ENCODE measurements around the gene PCDH7.

The PCDH7 gene

GRCh38 chr4:30757357-30757756 lies 37.2 kb downstream of the PCDH7 start:
- TF ChIP-seq ZC3H10 (CRISPR knock-in tag; IDR thresholded peaks at IDR 0.05) = peak; percentile 17; the same call in 1 of the 2 replicates
- TF ChIP-seq POU6F1 (CRISPR knock-in tag; IDR thresholded peaks at IDR 0.05; ENCODE audit: borderline replicate concordance, low read depth) = no peak
- TF ChIP-seq ZNF565 (CRISPR knock-in tag; conservative IDR thresholded peaks at IDR 0.05; ENCODE audit: low read depth) = no peak
- no peak for TF ChIP-seq PATZ1 (CRISPR knock-in tag; IDR thresholded peaks at IDR 0.05; ENCODE audit: borderline replicate concordance)
- TF ChIP-seq PPARA (CRISPR knock-in tag; IDR thresholded peaks at IDR 0.05; ENCODE audit: borderline replicate concordance) = no peak
- no peak for TF ChIP-seq ZFP3 (CRISPR knock-in tag; IDR thresholded peaks at IDR 0.05)
- TF ChIP-seq ISL1 (CRISPR knock-in tag; IDR thresholded peaks at IDR 0.05) = no peak
- ATAC-seq = peak; percentile 84

- TF ChIP-seq CSDC2 (CRISPR knock-in tag; IDR thresholded peaks at IDR 0.05) = no peak
- TF ChIP-seq, protein P1, sequence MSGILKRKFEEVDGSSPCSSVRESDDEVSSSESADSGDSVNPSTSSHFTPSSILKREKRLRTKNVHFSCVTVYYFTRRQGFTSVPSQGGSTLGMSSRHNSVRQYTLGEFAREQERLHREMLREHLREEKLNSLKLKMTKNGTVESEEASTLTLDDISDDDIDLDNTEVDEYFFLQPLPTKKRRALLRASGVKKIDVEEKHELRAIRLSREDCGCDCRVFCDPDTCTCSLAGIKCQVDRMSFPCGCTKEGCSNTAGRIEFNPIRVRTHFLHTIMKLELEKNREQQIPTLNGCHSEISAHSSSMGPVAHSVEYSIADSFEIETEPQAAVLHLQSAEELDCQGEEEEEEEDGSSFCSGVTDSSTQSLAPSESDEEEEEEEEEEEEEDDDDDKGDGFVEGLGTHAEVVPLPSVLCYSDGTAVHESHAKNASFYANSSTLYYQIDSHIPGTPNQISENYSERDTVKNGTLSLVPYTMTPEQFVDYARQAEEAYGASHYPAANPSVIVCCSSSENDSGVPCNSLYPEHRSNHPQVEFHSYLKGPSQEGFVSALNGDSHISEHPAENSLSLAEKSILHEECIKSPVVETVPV (CRISPR knock-in tag; IDR thresholded peaks at IDR 0.05) = no peak
- no peak for TF ChIP-seq OSR1 (CRISPR knock-in tag; IDR thresholded peaks at IDR 0.05)
- no peak for TF ChIP-seq GLIS3 (CRISPR knock-in tag; IDR thresholded peaks at IDR 0.05)
- no peak for TF ChIP-seq ZFP3 (CRISPR knock-in tag; IDR thresholded peaks at IDR 0.05)
- TF ChIP-seq ZNF8 (CRISPR knock-in tag; IDR thresholded peaks at IDR 0.05) = no peak
- TF ChIP-seq PATZ1 (CRISPR knock-in tag; IDR thresholded peaks at IDR 0.05; ENCODE audit: borderline replicate concordance) = no peak
- no peak for ATAC-seq
These were observed 40.4 kb downstream of the PCDH7 start for GRCh38 chr4:30760551-30760950.

DNA sequence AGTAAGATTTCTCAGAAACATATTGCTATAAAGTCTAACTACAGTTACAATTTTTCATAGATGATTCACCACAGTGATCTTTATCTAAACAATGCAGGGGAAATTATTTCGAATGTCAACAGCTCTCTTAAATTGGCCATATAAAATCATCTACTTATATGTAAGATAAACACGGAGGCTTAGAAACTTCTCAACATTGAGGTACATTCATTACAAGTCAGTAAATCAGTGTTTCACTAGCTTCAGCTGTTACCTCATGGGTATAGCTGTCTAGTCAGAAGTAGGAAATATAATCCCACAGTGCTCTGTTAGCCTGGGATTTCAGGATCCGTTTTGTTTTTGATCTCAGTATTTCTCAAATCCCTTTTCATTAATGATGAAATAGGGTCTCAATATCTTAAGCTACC lies 43.2 kb downstream of the PCDH7 start:
- TF ChIP-seq ZC3H10 (CRISPR knock-in tag; IDR thresholded peaks at IDR 0.05) = no peak
- TF ChIP-seq PPARA (CRISPR knock-in tag; IDR thresholded peaks at IDR 0.05; ENCODE audit: borderline replicate concordance) = no peak
- no peak for TF ChIP-seq ISL1 (CRISPR knock-in tag; IDR thresholded peaks at IDR 0.05)
- no peak for TF ChIP-seq ZNF565 (CRISPR knock-in tag; conservative IDR thresholded peaks at IDR 0.05; ENCODE audit: low read depth)
- TF ChIP-seq BACH2 (CRISPR knock-in tag; IDR thresholded peaks at IDR 0.05; ENCODE audit: borderline replicate concordance) = no peak
- TF ChIP-seq ZFP30 (CRISPR knock-in tag; IDR thresholded peaks at IDR 0.05) = no peak
- TF ChIP-seq RARB (CRISPR knock-in tag; IDR thresholded peaks at IDR 0.05) = no peak
- TF ChIP-seq, protein P2, sequence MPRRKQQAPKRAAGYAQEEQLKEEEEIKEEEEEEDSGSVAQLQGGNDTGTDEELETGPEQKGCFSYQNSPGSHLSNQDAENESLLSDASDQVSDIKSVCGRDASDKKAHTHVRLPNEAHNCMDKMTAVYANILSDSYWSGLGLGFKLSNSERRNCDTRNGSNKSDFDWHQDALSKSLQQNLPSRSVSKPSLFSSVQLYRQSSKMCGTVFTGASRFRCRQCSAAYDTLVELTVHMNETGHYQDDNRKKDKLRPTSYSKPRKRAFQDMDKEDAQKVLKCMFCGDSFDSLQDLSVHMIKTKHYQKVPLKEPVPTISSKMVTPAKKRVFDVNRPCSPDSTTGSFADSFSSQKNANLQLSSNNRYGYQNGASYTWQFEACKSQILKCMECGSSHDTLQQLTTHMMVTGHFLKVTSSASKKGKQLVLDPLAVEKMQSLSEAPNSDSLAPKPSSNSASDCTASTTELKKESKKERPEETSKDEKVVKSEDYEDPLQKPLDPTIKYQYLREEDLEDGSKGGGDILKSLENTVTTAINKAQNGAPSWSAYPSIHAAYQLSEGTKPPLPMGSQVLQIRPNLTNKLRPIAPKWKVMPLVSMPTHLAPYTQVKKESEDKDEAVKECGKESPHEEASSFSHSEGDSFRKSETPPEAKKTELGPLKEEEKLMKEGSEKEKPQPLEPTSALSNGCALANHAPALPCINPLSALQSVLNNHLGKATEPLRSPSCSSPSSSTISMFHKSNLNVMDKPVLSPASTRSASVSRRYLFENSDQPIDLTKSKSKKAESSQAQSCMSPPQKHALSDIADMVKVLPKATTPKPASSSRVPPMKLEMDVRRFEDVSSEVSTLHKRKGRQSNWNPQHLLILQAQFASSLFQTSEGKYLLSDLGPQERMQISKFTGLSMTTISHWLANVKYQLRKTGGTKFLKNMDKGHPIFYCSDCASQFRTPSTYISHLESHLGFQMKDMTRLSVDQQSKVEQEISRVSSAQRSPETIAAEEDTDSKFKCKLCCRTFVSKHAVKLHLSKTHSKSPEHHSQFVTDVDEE (CRISPR knock-in tag; IDR thresholded peaks at IDR 0.05) = no peak
- TF ChIP-seq ESRRG (CRISPR knock-in tag; IDR thresholded peaks at IDR 0.05) = no peak
- no peak for TF ChIP-seq ARNTL (CRISPR knock-in tag; IDR thresholded peaks at IDR 0.05; ENCODE audit: borderline replicate concordance, low read depth)
- TF ChIP-seq GLIS3 (CRISPR knock-in tag; IDR thresholded peaks at IDR 0.05) = no peak
- TF ChIP-seq, protein P1 (CRISPR knock-in tag; IDR thresholded peaks at IDR 0.05) = no peak
- no peak for TF ChIP-seq TOX (CRISPR knock-in tag; IDR thresholded peaks at IDR 0.05; ENCODE audit: borderline replicate concordance)
- no peak for TF ChIP-seq CSDC2 (CRISPR knock-in tag; IDR thresholded peaks at IDR 0.05)
- TF ChIP-seq TCF4 (CRISPR knock-in tag; IDR thresholded peaks at IDR 0.05; ENCODE audit: borderline replicate concordance) = no peak
- TF ChIP-seq, protein P3, sequence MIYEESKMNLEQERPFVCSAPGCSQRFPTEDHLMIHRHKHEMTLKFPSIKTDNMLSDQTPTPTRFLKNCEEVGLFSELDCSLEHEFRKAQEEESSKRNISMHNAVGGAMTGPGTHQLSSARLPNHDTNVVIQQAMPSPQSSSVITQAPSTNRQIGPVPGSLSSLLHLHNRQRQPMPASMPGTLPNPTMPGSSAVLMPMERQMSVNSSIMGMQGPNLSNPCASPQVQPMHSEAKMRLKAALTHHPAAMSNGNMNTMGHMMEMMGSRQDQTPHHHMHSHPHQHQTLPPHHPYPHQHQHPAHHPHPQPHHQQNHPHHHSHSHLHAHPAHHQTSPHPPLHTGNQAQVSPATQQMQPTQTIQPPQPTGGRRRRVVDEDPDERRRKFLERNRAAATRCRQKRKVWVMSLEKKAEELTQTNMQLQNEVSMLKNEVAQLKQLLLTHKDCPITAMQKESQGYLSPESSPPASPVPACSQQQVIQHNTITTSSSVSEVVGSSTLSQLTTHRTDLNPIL (CRISPR knock-in tag; IDR thresholded peaks at IDR 0.05; ENCODE audit: low read depth) = no peak
- TF ChIP-seq ZNF70 (CRISPR knock-in tag; IDR thresholded peaks at IDR 0.05) = no peak
- TF ChIP-seq ZFP3 (CRISPR knock-in tag; IDR thresholded peaks at IDR 0.05) = no peak
- TF ChIP-seq SNAI2 (CRISPR knock-in tag; IDR thresholded peaks at IDR 0.05) = no peak
- TF ChIP-seq POU6F1 (CRISPR knock-in tag; IDR thresholded peaks at IDR 0.05; ENCODE audit: borderline replicate concordance, low read depth) = no peak
- ATAC-seq = no peak

Measured in SK-N-SH treated with all-trans-retinoic acid at 6 μM for 48 hours (cell line).